ACC112 (cell line): ENCODE results near the gene ADAMTS15.
"Not testable (repeated sequence)": the region's sequence is repeated elsewhere in the genome, so short reads cannot be mapped to it uniquely, and the experiment has no call there.

Experiments
- H2AFZ ChIP-seq: fragments of 200-600 bp; sonication (generic); one replicate; pipeline ENCODE4 v1.6.0; 2017; ENCODE audit warnings: antibody characterized with exemption, low read length; ENCODE audit not compliant: unreplicated experiment
- H3K27ac ChIP-seq: fragments of 200-600 bp; sonication (generic); 2 replicates; pipeline ENCODE4 v1.5.1; 2014; ENCODE audit warnings: low read depth, mild to moderate bottlenecking, antibody characterized with exemption, low read length, moderate library complexity
- H3K27me3 ChIP-seq: fragments of 200-600 bp; sonication (generic); 2 replicates; pipeline ENCODE4 v1.6.1; 2014; ENCODE audit warnings: mild to moderate bottlenecking, antibody characterized with exemption, low read length, moderate library complexity, mixed read lengths; ENCODE audit not compliant: insufficient read depth
- H3K36me3 ChIP-seq: fragments of 200-600 bp; sonication (generic); 2 replicates; pipeline ENCODE4 v1.6.1; 2016; ENCODE audit warnings: mild to moderate bottlenecking, antibody characterized with exemption, low read length, moderate library complexity, mixed read lengths; ENCODE audit not compliant: insufficient read depth
- H3K4me1 ChIP-seq: fragments of 200-600 bp; sonication (generic); one replicate; pipeline ENCODE4 v1.6.1; 2016; ENCODE audit warnings: low read length, mixed read lengths; ENCODE audit not compliant: insufficient read depth, unreplicated experiment, control insufficient read depth
- H3K4me3 ChIP-seq: fragments of 200-600 bp; sonication (generic); 2 replicates; pipeline ENCODE4 v1.5.1; 2014; ENCODE audit warnings: mild to moderate bottlenecking, low read depth, low read length
- H3K79me2 ChIP-seq: fragments of 200-600 bp; sonication (generic); one replicate; pipeline ENCODE4 v1.6.0; 2016; ENCODE audit warnings: low read length; ENCODE audit not compliant: control insufficient read depth, unreplicated experiment, insufficient read depth

ADAMTS15 gene

DNA sequence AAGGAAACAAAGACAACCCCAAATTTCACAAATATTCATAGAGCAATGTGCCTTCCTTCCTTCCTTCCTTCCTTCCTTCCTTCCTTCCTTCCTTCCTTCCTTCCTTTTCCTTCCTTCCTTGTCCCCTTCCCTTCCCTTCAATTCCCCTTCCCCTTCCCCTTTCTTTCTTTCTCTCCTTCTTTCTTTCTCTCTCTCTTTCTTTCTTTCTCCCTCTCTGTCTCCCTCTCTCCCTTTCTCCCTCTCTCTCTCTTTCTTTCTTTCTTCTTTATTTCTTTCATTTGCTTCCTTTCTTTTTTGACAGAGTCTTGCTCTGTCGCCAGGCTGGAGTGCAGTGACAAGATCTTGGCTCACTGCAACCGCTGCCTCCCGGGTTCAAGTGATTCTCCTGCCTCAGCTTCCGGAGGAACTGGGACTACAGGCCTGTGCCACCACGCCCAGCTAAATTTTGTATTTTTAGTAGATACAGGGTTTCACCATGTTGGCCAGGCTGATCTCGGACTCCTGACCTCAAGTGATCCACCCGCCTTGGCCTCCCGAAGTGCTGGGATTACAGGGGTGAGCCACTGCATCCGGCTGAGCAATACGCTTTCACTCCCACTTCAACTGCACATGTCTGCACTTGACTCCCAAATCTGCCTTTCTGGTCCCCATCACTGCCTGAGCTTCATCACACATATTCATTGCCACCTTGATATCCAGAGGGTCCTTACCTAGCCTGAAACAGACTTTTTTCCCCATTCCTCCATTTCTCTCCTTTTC, 9.9 kb upstream of the ADAMTS15 start:
- H3K27ac ChIP-seq, H2AFZ ChIP-seq, H3K27me3 ChIP-seq, H3K4me3 ChIP-seq, H3K36me3 ChIP-seq, H3K79me2 ChIP-seq: not testable (repeated sequence)
- peaks cover 20% of the 10 kb centered on the region for H3K4me1 ChIP-seq

DNA sequence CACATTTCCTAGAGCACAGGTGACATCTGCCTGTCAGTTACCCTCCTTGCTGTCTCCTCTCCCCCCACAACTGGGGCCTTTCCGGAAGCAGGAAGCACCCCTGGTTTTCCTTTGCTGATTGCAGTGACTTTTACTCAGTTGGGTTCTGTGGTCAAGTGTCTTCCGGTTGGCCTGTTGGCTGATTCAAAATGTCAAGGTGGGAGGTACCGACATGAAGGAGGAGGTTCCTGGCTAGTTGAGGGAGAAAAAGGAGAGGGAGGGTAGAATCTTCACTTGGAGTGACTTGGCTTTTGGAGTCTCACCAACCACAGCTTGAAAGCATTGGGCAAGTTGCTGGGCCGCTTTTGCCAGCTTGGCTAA, 9.3 kb upstream of the ADAMTS15 start:
- Histone ChIP-seq H3K4me1 (peaks cover 18% of the 10 kb centered on the region), H3K79me2 (no peaks in the 10 kb centered on the region), H3K4me3 (no peak overlapping the region), H3K36me3 (no peaks in the 10 kb centered on the region), H2AFZ (no peak overlapping the region), H3K27ac (no peak overlapping the region), H3K27me3 (no peaks in the 10 kb centered on the region)

DNA sequence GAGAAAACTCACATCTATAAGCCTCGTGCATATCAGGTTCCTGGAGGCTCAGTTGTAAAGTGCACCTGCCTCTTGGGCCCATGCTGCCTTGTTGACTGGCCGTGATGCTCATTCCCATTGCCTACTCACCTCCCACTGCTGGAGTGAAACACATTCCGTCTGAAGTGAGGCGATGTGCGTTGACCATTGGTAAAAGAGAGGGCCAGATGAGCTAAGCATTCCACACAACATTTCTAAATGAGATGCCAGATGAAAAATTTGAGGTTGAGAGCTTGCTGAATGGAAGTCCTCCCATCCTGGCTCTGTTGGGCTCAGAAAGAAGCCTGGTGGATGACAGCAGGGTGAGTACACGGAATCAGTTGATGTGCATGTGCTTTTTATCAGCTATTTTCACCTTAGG, 8.6 kb upstream of the ADAMTS15 start:
- peaks cover 16% of the 10 kb centered on the region for H3K4me1 ChIP-seq
- H3K79me2 ChIP-seq: no peaks in the 10 kb centered on the region
- H3K36me3 ChIP-seq: no peaks in the 10 kb centered on the region
- no peaks in the 10 kb centered on the region for H3K27me3 ChIP-seq
- no peak overlapping the region for H3K4me3 ChIP-seq
- no peak overlapping the region for H3K27ac ChIP-seq
- H2AFZ ChIP-seq: no peak overlapping the region

DNA sequence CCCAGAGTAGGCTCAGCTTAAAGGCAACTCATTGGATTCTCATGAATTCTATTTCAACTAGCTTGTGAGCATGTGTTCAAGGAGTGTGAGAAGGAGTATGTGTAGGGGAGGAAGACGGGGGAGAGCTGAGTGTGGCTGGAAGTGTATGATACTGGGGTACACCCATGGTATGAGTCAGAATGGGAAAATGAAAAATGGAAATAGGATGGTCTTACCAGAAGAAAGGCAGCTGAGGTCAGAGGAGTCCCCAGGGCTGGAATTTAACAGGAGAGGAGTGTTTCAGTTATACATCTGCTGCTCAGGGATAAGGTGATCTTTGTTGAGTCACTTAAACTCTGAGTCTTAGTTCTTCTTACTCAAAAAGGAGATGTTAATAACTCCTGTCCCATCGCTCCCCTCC, 6.7 kb upstream of the ADAMTS15 start:
- Histone ChIP-seq H3K79me2 (no peaks in the 10 kb centered on the region), H3K4me1 (no peaks in the 10 kb centered on the region), H2AFZ (no peak overlapping the region), H3K27ac (no peak overlapping the region), H3K4me3 (no peak overlapping the region), H3K36me3 (no peaks in the 10 kb centered on the region), H3K27me3 (no peaks in the 10 kb centered on the region)

DNA sequence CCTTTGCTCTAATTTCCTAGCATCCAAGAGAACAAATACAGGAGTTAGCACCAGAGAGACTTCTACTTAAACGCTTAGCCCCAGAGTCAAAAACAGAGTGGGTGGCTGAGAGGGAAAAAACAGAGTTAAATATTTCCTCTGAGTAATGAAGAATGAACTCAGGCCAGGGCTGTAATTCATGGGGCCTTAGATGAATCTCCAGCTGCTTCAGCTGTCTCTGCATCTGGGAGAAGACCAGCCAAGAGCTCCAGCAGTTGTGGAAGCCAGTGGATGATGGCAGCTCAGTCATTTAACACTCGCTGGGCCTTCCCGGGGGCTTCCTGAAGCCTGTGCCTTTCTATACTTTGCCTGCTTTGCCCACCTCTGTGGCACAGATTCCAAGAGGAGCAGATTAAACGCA, 5.7 kb upstream of the ADAMTS15 start:
- no peak overlapping the region for H3K27ac ChIP-seq

DNA sequence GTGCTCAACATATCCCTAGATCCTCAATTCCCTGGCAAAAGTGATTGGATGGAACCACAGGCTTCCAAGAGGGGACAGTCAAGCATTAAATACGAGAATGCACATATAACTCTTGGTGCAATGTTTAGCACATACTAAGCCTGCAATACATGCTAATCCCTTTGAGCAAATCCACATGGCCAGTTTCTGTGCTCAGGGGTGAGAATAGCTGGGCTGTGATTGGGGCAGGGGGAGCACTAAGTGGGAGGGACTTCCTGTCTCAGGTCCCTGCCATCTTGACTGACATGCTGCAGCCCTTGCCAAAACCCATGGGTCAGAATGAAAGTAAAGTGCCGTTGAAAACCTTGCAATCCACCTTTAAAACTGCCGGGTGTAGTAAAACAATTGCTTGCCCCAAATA, 2.7 kb upstream of the ADAMTS15 start:
- no peaks in the 10 kb centered on the region for H3K79me2 ChIP-seq
- H3K27ac ChIP-seq: no peak overlapping the region
- H3K27me3 ChIP-seq: no peaks in the 10 kb centered on the region
- peaks cover 11% of the 10 kb centered on the region for H3K4me1 ChIP-seq
- H3K4me3 ChIP-seq: no peak overlapping the region
- H3K36me3 ChIP-seq: no peaks in the 10 kb centered on the region
- H2AFZ ChIP-seq: no peak overlapping the region

More for the DNA sequence above, 5.7 kb upstream of the ADAMTS15 start:
- H2AFZ ChIP-seq: no peak overlapping the region
- no peaks in the 10 kb centered on the region for H3K4me1 ChIP-seq
- no peaks in the 10 kb centered on the region for H3K27me3 ChIP-seq
- no peak overlapping the region for H3K4me3 ChIP-seq
- H3K36me3 ChIP-seq: no peaks in the 10 kb centered on the region
- no peaks in the 10 kb centered on the region for H3K79me2 ChIP-seq

DNA sequence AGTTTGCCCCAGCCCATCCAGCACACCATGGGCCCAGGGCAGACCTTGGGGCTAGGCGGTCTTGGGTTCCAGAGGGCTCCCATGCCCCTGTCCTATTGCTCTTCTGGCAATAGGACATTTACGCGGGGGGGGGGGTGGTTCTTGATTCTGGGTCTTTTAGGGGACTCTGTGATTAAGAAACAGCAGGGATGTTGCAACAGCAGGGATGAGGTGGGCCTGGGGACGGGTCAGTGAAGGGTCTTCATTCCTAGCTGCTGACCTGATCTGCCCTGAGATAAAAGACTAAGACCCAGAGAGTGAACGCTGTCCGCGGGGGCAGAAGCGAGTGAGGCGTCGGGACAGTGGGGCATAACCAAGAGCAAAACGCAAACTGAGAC, 418 bp upstream of the ADAMTS15 start:
- H3K27me3 ChIP-seq: no peaks in the 10 kb centered on the region
- H3K79me2 ChIP-seq: peaks cover 5% of the 10 kb centered on the region
- peaks cover 27% of the 10 kb centered on the region for H3K4me1 ChIP-seq
- no peaks in the 10 kb centered on the region for H3K36me3 ChIP-seq
- H3K27ac ChIP-seq: no peak overlapping the region
- H2AFZ ChIP-seq: peak overlapping the region; percentile 37
- H3K4me3 ChIP-seq: peak overlapping the region; percentile 85

DNA sequence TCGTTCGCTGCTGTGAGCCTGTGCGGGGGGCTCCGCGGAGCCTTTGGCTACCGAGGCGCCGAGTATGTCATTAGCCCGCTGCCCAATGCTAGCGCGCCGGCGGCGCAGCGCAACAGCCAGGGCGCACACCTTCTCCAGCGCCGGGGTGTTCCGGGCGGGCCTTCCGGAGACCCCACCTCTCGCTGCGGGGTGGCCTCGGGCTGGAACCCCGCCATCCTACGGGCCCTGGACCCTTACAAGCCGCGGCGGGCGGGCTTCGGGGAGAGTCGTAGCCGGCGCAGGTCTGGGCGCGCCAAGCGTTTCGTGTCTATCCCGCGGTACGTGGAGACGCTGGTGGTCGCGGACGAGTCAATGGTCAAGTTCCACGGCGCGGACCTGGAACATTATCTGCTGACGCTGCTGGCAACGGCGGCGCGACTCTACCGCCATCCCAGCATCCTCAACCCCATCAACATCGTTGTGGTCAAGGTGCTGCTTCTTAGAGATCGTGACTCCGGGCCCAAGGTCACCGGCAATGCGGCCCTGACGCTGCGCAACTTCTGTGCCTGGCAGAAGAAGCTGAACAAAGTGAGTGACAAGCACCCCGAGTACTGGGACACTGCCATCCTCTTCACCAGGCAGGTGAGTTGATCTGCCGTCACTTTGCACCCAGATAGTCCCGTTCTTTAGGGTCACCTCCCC, 1.0 kb downstream of the ADAMTS15 start:
- Histone ChIP-seq H3K4me3 (peak overlapping the region; percentile 85), H2AFZ (peak overlapping the region; percentile 69), H3K27ac (peak overlapping the region; percentile 19; the same call in 1 of the 2 replicates), H3K36me3 (no peaks in the 10 kb centered on the region), H3K79me2 (peaks cover 9% of the 10 kb centered on the region), H3K27me3 (no peaks in the 10 kb centered on the region), H3K4me1 (peaks cover 34% of the 10 kb centered on the region)

DNA sequence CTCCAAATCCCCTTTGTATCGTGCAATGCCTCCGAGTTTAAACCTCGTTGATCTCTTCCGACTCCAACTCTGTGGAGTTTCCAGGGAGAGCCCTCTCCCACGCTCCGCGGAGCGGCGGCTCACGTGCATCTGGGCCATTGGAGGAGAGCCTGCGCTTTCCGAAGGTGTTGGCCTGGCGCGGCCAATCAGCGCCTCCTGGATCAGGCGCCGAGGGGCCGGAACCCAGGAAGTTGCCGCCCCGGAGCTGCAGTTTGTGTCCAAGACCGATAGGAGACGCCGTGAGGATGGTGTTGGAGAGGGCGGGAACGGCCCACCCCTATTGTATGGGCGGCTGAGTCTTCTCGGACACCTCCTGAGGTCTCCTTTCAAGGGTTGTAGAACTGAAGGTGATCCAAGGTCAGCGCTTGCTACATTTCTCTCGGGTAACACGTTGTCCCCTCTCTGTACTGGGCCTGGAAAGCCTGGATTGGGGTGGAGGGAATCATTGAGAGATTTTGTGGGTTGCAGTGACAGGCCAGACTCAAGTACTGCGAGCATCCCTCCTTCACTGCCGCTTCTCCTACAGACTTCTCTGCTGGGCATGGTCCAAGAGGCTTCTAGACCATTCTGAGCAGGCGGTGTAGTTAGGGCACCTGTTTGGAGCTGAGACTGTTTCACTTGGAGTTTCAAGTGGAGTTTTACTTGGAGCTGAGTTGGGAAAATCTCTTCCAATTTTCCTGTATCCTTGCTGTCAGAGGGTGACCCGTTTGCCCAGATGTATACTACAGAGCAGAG, 1.7 kb downstream of the ADAMTS15 start:
- Histone ChIP-seq H3K4me1 (peaks cover 42% of the 10 kb centered on the region), H2AFZ (peak overlapping the region; percentile 69), H3K27me3 (no peaks in the 10 kb centered on the region), H3K36me3 (no peaks in the 10 kb centered on the region), H3K79me2 (peaks cover 11% of the 10 kb centered on the region), H3K4me3 (peak overlapping the region; percentile 85), H3K27ac (peak overlapping the region; percentile 49)

DNA sequence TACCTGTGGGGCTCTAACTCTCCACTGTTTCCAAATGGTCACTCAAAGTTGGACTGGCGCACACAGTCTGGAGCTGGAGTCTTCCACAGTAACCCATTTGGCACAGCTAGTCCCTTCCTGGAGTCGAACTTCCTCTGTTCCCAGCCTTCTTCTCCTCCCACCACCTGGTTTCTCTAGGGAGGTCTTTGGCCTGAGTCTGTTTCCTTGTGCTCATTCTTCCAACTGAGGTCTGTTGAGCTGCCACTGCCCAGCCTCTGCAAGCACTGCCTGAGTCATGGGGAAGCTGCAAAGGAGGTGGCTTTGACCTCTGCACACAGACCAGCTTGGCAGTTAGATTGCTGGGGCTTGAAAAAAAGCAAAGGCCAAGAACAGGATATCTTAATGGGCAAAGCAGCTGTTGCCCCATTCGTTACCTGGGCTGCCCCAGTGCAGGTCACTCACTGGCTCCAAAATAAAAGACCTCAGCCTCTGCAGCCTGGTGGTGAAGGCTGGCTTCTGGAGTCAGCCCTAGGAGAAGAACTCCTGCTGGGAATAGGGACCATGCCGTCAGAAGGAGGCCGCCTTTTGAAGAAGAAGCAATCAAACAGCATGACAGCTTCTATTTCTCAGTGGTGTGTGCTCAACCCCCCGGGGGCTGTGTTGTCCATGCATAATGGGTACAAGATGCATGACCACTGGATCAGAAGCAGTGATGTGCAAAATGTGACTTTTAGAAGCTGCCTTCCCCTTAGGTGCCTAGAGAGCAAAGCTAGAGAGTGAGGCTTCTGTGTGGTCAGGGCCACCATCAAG, 3.0 kb downstream of the ADAMTS15 start:
- no peaks in the 10 kb centered on the region for H3K36me3 ChIP-seq
- H3K4me1 ChIP-seq: peaks cover 47% of the 10 kb centered on the region
- no peak overlapping the region for H2AFZ ChIP-seq
- H3K27me3 ChIP-seq: no peaks in the 10 kb centered on the region
- H3K27ac ChIP-seq: peak overlapping the region; percentile 49
- peak overlapping the region; percentile 85 for H3K4me3 ChIP-seq
- H3K79me2 ChIP-seq: peaks cover 18% of the 10 kb centered on the region
